HCEC 1CT (cell line): ENCODE results near the gene RSBN1.
"Not testable (repeated sequence)": the region's sequence is repeated elsewhere in the genome, so short reads cannot be mapped to it uniquely, and the experiment has no call there.

Experiments used
- DNase-seq: peaks from one replicate; pipeline ENCODE4 v3.0.0-alpha.2; 2017

RSBN1 gene

GRCh38 chr1:113732802-113733201 is 79.5 kb downstream of the RSBN1 start:
- no peak for DNase-seq

GRCh38 chr1:113721010-113721409 is 91.3 kb downstream of the RSBN1 start:
- DNase-seq = no peak

GRCh38 chr1:113718621-113719020 is 93.7 kb downstream of the RSBN1 start:
- not testable (repeated sequence) for DNase-seq

GRCh38 chr1:113717506-113717905 is 94.8 kb downstream of the RSBN1 start:
- not testable (repeated sequence) for DNase-seq

- no peak for DNase-seq
Measured at GRCh38 chr1:113714606-113715269, 97.5 kb downstream of the RSBN1 start.
